ENCODE measurements around the gene CHURC1.
"Not testable (repeated sequence)": the region's sequence is repeated elsewhere in the genome, so short reads cannot be mapped to it uniquely, and the experiment has no call there.

CHURC1 gene

GRCh38 chr14:64906022-64906421, 8.2 kb upstream of the CHURC1 start:
- no peak for TF ChIP-seq CTCF (IDR thresholded peaks at IDR 0.05; ENCODE audit: insufficient read depth, low read depth, low read length, missing control alignments)
- no peak for DNase-seq (ENCODE audit: low read depth)
- no peak overlapping the region for H3K4me3 ChIP-seq (ENCODE audit: low read length)

- no peak overlapping the region for H3K4me3 ChIP-seq (ENCODE audit: low read length)
- peak; percentile 52 for DNase-seq (ENCODE audit: low read depth)
- peak; percentile 78 for TF ChIP-seq CTCF (IDR thresholded peaks at IDR 0.05; ENCODE audit: insufficient read depth, low read depth, low read length, missing control alignments)
These were observed 3.3 kb upstream of the CHURC1 start for GRCh38 chr14:64910847-64911495.

- TF ChIP-seq CTCF (IDR thresholded peaks at IDR 0.05; ENCODE audit: insufficient read depth, low read depth, low read length, missing control alignments), result no peak
- no peak for DNase-seq (ENCODE audit: low read depth)
- no peak overlapping the region for H3K4me3 ChIP-seq (ENCODE audit: low read length)
These were observed 2.0 kb upstream of the CHURC1 start for GRCh38 chr14:64912261-64912660.

- not testable (repeated sequence) for DNase-seq (ENCODE audit: low read depth); H3K4me3 ChIP-seq (ENCODE audit: low read length)
These were observed 778 bp upstream of the CHURC1 start for GRCh38 chr14:64913477-64913876.

GRCh38 chr14:64915029-64915424, 772 bp downstream of the CHURC1 start:
- DNase-seq (ENCODE audit: low read depth), result no peak
- H3K4me3 ChIP-seq (ENCODE audit: low read length), result peak overlapping the region; percentile 98
- no peak for TF ChIP-seq CTCF (IDR thresholded peaks at IDR 0.05; ENCODE audit: insufficient read depth, low read depth, low read length, missing control alignments)

- no peak for DNase-seq (ENCODE audit: low read depth)
- H3K4me3 ChIP-seq (ENCODE audit: low read length), result no peak overlapping the region
- TF ChIP-seq CTCF (IDR thresholded peaks at IDR 0.05; ENCODE audit: insufficient read depth, low read depth, low read length, missing control alignments), result no peak
These were observed 1.5 kb downstream of the CHURC1 start for GRCh38 chr14:64915797-64916196.

- no peak overlapping the region for H3K4me3 ChIP-seq (ENCODE audit: low read length)
- DNase-seq (ENCODE audit: low read depth), result no peak
- no peak for TF ChIP-seq CTCF (IDR thresholded peaks at IDR 0.05; ENCODE audit: insufficient read depth, low read depth, low read length, missing control alignments)
These were observed 4.0 kb downstream of the CHURC1 start for GRCh38 chr14:64918216-64918615.
